ENCODE data around the gene IPP. TPM values are rescaled to one million over a fixed set of nuclear protein-coding genes. Genes with fewer than 3 reads are reported as not detected.
A peak's percentile ranks its signal among the peaks of the same experiment; 100 is the strongest.
"Not testable (repeated sequence)": the region's sequence is repeated elsewhere in the genome, so short reads cannot be mapped to it uniquely, and the experiment has no call there.

The IPP gene
- total RNA-seq, 4 donors from 2014 or later, result 7.0 to 11.8 (median 11.3) TPM

DNA sequence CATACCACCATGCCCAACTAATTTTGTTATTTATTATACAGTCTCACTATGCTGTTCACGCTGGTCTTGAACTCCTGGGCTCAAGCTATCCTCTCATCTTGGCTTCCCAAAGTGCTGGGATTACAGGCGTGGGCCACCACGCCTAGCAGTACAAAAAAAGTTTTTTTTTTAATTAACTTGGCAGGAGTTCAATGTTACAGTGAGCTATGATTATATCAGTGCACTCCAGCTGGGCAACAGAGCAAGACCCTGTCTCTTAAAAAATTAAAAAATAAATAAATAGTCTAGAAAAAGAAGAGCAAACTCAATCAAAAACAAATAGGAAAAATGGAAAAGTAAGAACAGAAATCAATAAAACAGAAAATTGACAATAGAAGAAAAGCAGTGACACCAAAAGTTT lies 36.7 kb downstream of the IPP start:
- Histone ChIP-seq H3K4me3 (no peak overlapping the region), H3K4me1 (no peaks in the 10 kb centered on the region), H3K9me3 (no peaks in the 10 kb centered on the region), H3K36me3 (peaks cover 61% of the 10 kb centered on the region), H3K27me3 (no peaks in the 10 kb centered on the region), H3K27ac (no peak overlapping the region)
- 85% methylated on average over 3 of the region's 3 CpGs for WGBS
- DNase-seq (ENCODE audit: low spot score in 2 of 2), result no peak
- TF ChIP-seq POLR2AphosphoS5 (IDR thresholded peaks at IDR 0.05), result no peak
- no peak for TF ChIP-seq EP300 (IDR thresholded peaks at IDR 0.05)
- TF ChIP-seq, protein P1, sequence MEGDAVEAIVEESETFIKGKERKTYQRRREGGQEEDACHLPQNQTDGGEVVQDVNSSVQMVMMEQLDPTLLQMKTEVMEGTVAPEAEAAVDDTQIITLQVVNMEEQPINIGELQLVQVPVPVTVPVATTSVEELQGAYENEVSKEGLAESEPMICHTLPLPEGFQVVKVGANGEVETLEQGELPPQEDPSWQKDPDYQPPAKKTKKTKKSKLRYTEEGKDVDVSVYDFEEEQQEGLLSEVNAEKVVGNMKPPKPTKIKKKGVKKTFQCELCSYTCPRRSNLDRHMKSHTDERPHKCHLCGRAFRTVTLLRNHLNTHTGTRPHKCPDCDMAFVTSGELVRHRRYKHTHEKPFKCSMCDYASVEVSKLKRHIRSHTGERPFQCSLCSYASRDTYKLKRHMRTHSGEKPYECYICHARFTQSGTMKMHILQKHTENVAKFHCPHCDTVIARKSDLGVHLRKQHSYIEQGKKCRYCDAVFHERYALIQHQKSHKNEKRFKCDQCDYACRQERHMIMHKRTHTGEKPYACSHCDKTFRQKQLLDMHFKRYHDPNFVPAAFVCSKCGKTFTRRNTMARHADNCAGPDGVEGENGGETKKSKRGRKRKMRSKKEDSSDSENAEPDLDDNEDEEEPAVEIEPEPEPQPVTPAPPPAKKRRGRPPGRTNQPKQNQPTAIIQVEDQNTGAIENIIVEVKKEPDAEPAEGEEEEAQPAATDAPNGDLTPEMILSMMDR (IDR thresholded peaks at IDR 0.05), result no peak
- TF ChIP-seq POLR2A (IDR thresholded peaks at IDR 0.05), result no peak

DNA sequence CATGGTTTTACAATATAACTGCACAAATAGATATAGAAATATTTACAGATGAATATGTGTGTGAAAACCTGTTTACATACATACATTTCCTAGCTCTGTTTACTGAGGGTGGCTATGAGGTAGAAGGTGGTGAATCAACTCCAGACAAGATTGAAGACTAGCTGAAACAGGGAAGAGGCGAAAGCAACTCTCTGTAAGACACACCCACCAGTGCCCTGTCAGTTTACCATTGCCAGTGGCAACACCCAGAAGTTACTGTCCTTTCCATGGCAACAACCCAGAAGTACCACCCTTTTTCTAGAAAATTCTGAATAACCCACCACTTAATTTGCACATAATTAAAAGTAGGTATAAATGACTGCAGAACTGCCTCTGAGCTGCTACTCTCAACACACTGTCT lies 45.8 kb downstream of the IPP start:
- Histone ChIP-seq H3K9me3 (no peaks in the 10 kb centered on the region), H3K4me1 (no peaks in the 10 kb centered on the region), H3K27ac (no peak overlapping the region), H3K27me3 (no peaks in the 10 kb centered on the region), H3K4me3 (no peak overlapping the region), H3K36me3 (peaks cover 37% of the 10 kb centered on the region)
- no peak for DNase-seq (ENCODE audit: low spot score in 2 of 2)
- no peak for TF ChIP-seq POLR2A (IDR thresholded peaks at IDR 0.05)
- no peak for TF ChIP-seq EP300 (IDR thresholded peaks at IDR 0.05)
- TF ChIP-seq POLR2AphosphoS5 (IDR thresholded peaks at IDR 0.05), result no peak
- TF ChIP-seq, protein P1 (IDR thresholded peaks at IDR 0.05), result no peak
- WGBS, result 96% methylated on average over 1 of the region's 1 CpG

DNA sequence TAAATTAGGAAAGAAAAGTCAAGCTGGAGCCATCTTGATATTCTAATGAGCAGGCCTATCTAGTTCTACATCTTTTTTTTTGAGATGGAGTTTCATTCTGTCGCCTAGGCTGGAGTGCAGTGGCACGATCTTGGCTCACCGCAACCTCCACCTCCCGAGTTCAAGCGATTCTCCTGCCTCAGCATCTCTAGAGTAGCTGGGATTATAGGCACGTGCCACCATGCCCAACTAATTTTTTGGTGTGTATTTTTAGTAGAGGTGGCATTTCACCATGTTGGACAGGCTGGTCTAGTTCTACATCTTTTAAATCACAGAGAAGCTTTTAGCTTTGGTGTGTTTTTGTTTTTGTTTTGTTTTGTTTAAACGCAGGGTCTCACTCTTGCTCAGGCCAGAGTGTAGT lies 55.6 kb downstream of the IPP start:
- peaks cover 62% of the 10 kb centered on the region for H3K36me3 ChIP-seq

DNA sequence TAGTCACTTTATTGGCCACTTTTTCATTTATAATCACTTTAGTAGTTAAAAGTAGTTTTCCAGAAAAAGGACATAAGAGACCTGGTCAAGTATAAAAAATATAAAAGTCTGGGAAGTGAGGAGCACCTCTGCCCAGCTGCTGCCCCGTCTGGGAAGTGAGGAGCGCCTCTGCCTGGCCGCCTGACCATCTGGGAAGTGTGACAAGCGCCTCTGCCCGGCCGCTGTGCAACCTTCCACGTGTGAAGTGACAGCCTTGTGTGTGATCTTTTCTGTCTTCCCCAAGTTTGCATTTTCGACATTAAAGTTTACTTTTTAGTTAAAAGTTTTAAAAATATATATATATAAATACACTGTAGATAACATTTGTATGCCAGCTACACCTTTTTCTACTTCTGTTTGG lies 56.6 kb downstream of the IPP start:
- WGBS, result 80% methylated on average over 8 of the region's 8 CpGs
- H3K4me1 ChIP-seq; DNase-seq (ENCODE audit: low spot score in 2 of 2); H3K27me3 ChIP-seq; H3K9me3 ChIP-seq; H3K27ac ChIP-seq; H3K4me3 ChIP-seq: not testable (repeated sequence)
- peaks cover 57% of the 10 kb centered on the region for H3K36me3 ChIP-seq

More for the DNA sequence above, 55.6 kb downstream of the IPP start:
- Histone ChIP-seq H3K27me3 (no peaks in the 10 kb centered on the region), H3K4me3 (no peak overlapping the region), H3K9me3 (no peaks in the 10 kb centered on the region), H3K27ac (no peak overlapping the region), H3K4me1 (no peaks in the 10 kb centered on the region)
- TF ChIP-seq, protein P1 (IDR thresholded peaks at IDR 0.05), result no peak
- TF ChIP-seq POLR2A (IDR thresholded peaks at IDR 0.05), result no peak
- no peak for TF ChIP-seq EP300 (IDR thresholded peaks at IDR 0.05)
- TF ChIP-seq POLR2AphosphoS5 (IDR thresholded peaks at IDR 0.05), result no peak
- 84% methylated on average over 7 of the region's 7 CpGs for WGBS
- no peak for DNase-seq (ENCODE audit: low spot score in 2 of 2)

- Histone ChIP-seq H3K9me3 (no peaks in the 10 kb centered on the region), H3K27me3 (no peaks in the 10 kb centered on the region), H3K4me3 (peak within 1 kb of the TSS; percentile 91), H3K36me3 (peaks cover 11% of the 10 kb centered on the region), H3K4me1 (peaks cover 41% of the 10 kb centered on the region), H3K27ac (peak within 1 kb of the TSS; percentile 98)
- DNase-seq (ENCODE audit: low spot score in 2 of 2), result peak; percentile 82 to 88
- peak in 2 of 3 donors; percentile 45 to 69 for TF ChIP-seq POLR2AphosphoS5 (IDR thresholded peaks at IDR 0.05)
- TF ChIP-seq, protein P1 (IDR thresholded peaks at IDR 0.05), result peak; percentile 32 to 34
- no peak for TF ChIP-seq EP300 (IDR thresholded peaks at IDR 0.05)
- 1% methylated on average over 24 of the region's 24 CpGs for WGBS
Observed at GRCh38 chr1:45687754-45688740, 62.4 kb downstream of the IPP start, which contains the start of gene TMEM69. TMEM69 (plus strand) TSS chr1:45688181; CDS start chr1:45691069, 2,888 bp downstream.

All from suprapubic skin (tissue), 4 donors.